HG03095 (cell line): ENCODE data around the gene LIPA.
"Not testable (repeated sequence)": the region's sequence is repeated elsewhere in the genome, so short reads cannot be mapped to it uniquely, and the experiment has no call there.

ENCODE experiments used
- ATAC-seq: cut with Tn5 transposase; IDR thresholded peaks from one replicate; pipeline ENCODE4 v1.9.1; 2021; ENCODE audit warnings: moderate library complexity; ENCODE audit not compliant: unreplicated experiment

LIPA gene

DNA sequence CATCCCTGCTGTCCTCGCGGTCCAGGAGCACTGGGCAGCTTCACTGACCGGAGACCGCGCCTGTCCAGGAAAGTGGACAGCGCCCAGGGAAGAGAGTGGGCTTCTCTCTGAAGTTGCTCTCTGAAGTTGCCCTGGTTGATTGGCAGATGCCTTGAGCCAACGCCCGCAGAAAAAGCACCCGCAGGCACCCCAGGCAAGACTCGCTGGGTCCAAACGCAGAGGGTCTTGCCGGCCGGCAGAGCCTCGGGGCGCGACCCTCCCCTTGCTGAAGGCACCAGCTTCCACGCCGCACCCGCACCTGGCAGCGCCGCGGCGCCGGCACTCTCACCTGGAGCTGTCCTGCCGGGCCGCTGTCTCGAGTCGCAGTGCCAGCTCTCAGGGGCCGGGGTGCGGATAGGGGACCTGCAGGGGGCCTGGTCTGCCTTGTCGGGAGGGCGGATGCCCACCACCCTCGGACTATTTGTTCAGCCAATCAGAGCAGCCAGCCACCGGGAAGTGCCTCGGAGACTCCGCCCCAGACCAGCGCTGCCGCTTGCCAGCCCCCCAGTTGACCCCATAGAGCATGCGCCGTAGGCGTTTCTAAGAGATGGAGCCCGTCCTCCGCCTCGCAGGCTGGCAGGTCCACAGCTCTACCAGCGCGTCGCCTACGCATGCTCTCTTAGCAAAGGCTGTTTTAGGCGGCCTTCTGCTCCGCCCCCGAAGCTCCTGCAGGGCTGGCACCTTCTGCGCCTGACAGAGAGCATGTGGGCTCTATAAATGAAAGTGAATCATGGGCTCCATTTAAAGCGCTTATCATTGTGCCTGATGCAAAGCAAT lies at the start of gene LIPA:
LIPA (minus strand) TSS at position 367 of the 816 bp plus-strand sequence. CDS start 4,127 bp downstream, outside the sequence.
- peak; percentile 92 for ATAC-seq

DNA sequence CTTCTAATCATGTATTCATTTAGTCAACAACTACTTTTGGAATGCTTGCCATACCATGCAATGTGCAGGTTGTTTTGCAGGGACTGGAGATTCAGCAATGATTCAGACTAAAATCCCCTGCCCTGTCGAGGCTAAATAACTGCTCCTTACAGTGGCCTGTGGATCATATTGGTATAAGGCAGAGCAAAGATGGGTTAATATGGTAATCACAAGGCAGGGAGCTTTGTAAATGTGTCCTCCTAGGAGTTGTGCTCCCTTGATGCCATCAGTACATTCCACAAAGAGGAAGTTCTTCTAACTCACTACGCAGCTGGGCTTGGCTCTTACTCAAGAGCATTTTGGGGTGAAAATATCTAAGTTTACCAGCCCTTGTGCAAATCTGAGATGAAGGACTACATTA lies 49.7 kb upstream of the LIPA start:
- ATAC-seq = no peak

DNA sequence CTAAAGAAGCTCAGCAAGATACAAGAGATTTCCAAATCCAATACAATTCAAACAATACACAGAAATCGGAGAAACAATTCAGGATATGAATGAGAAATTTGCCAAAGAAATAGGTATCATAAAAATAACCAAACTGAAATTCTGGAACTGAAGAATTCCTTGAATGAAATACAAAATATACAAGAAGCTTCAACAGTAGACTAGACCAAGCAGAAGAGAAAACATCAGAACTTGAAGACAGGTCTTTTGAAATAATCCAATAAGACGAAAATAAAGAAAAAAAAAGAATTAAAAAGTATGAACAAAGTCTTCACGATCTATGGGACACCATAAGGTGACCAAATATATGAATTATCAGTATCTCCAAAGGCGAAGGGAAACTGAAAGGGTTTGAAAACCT lies 47.5 kb upstream of the LIPA start:
- ATAC-seq = no peak

DNA sequence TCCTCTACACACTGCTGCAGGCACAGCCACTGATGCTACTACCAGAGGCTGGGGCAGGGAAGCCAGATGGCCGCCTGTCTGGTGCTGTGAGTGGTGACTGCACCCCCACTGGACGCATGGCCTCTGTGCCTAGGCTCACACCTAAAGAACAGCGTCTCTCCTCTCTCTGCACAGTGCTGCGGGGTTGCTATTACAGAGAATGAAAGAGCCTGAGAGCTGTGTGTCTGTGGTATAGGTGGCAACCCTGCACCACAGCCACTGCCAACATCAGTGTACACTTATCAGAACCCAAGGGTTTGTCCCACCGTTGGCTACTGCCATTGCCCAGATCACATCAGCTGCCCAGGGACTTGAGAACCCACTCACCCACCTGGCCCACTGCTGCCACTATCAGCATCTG lies 46.2 kb upstream of the LIPA start:
- no peak for ATAC-seq

DNA sequence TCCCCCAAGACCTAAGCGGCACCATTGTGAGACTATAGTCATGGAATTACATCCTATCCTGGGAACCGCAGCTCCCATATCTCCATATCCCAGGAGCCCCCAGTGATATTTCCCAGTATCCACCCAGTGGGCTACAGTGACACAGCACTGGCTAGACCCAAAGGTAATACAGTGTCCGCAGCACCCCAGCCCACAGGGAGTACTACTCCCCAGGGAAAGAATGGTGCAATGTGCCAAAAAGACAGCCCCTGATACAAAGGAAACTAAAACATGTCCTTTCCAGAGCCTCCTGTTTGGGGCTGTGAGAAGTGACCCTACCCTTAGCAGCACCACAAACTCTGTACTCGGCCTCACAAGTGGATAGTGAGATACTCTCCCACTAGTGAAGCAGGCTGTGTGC lies 45.8 kb upstream of the LIPA start:
- ATAC-seq = no peak

DNA sequence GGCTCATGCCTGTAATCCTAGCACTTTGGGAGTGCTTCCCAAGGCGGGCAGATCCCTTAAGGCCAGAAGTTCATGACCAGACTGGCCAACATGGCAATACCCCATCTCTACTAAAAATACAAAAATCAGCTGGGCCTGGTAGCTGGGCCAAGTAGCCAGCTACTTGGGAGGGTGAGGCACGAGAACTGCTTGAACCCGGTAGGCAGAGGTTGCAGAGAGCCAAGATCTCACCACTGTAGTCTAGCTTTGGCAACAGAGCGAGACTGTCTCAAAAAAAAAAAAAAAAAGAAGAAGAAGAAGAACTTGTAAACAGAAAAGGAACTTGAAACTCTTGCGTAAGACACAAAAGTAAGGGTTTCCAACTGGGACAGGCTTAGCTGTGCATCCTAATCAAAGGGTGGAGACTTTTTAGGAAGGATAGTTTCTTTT lies 44.7 kb upstream of the LIPA start:
- ATAC-seq = no peak

DNA sequence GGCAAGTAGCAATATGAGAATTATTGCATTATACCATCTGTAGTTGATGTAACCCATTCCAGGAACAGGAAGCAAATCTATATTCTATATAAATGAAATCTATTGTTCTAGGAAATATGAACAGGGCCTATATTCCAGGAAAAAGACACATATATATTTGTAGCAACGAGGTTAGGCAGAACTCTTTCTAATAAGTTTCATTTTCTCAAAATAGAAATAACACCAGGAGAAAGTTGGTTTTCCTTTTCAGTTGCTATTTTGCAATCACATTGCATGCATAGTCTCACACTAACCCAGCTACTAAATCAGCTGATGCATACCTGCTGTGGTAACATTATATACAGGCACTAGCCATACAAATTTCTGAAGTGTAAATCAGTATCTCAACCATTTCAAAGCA lies 44.0 kb upstream of the LIPA start:
- no peak for ATAC-seq

DNA sequence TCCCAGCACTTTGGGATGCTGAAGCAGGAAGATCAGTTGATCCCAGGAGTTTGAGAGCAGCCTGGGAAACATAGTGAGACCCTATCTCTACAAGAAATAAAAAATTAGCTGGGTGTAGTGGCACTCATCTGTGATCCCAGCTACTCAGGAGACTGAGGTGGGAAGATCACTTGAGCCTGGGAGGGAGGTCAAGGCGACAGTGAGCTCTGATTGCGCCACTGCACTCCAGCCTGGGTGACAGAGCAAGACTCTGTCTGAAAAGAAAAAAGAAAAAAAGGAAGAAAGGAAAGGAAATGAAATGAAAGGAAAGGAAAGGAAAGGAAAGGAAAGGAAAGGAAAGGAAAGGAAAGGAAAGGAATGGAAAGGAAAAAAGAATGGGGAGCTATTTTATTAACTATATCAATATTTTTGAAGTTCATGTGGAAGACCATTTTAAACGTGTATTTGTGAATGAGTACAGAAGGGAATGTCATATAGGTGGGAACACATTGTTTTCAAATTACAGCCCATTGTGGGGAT lies 43.2 kb upstream of the LIPA start:
- ATAC-seq = no peak

DNA sequence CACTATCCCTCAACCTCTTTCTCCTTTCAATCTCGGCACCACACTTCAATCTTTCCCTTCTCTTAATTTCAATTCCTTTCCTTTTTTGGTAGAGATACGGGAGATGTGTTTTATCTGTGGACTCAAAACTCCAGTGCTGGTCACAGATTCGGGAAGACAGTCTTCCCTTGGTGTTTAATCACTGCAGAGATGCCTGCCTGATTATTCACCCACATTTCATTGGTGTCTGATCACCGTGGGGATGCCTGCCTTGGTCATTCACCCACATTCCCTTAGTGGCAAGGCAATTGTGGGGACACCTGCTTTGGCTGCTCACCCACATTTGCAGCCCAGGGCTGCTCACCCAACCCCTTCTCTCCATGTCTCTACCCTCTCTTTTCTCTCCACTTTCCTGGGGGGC lies 33.7 kb upstream of the LIPA start:
- ATAC-seq = not testable (repeated sequence)

DNA sequence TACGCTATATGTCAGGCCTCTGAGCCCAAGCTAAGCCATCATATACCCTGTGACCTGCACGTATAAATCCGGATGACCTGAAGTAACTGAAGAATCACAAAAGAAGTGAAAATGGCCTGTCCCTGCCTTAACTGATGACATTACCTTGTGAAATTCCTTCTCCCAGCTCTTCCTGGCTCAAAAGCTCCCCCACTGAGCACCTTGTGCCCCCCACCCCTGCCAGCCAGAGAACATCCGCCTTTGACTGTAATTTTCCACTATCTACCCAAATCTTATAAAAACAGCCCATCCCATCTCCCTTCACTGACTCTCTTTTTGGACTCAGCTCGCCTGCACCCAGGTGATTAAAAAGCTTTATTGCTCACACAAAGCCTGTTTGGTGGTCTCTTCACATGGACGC lies 33.1 kb upstream of the LIPA start:
- not testable (repeated sequence) for ATAC-seq

DNA sequence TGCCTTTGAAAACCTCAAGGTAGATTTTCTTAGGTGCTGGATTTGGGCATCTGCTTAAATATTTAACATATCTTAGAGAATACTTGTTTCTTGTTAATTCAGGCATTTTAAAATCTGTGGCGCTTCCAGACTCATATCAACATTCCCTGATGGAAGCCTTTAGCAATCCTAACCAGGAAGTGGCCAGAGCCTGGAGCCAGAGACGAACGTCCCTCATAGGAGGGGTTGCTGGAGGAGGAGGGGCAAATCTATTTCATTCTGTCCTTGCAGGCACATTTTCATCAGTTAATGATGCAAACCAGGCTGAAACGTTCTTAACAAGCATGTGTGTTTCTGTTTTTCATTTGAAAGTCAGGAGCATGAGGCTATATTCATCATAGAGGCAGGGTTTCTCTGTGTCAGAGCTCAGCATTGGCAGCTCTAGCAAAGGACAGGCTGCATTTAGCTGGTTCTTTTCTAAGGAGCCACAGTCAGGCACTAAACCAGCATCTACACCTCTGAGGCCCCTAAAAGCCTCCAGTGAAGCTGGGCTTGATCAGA lies 32.4 kb upstream of the LIPA start:
- no peak for ATAC-seq

DNA sequence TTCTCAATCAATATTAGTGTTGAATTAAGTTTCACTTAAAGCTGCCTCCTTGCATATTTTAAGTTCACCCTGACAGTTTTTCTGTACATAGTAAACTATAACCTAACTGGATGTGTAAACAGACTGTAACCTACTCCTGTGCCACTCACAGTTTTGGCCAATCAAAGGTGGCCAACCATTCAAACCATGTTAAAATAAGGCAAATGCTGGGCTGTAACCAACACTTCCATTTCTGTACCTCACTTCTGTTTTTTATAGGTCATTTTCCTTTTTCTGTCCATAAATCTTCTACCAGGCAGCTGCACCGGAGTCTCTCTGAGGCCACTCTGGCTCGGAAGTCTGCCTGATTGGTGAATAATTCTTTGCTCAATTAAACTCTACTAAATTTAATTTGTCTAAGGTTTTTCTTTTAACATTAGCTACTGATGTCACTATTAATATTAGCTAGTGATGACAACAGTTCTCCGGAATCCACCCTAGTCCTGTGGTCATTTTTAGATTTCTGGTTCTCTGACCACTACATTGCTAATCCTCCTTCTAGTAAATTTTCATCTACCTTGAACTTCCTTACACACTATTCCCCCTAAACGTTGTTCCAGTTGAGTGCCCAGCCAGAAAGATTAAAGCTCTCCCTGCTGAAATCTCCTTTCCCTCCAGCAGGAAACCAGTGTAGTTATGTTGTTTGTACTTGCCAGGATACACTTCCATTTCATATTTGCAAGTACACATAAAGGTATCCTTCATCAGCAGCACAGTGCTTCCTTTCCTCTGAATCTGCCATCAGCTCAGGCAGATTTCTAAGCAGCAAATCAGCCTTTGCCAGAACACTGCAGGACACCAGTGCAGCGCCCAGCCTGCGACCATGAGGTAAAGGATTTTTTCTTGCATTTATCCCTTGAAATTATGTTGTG lies 31.7 kb upstream of the LIPA start:
- no peak for ATAC-seq

DNA sequence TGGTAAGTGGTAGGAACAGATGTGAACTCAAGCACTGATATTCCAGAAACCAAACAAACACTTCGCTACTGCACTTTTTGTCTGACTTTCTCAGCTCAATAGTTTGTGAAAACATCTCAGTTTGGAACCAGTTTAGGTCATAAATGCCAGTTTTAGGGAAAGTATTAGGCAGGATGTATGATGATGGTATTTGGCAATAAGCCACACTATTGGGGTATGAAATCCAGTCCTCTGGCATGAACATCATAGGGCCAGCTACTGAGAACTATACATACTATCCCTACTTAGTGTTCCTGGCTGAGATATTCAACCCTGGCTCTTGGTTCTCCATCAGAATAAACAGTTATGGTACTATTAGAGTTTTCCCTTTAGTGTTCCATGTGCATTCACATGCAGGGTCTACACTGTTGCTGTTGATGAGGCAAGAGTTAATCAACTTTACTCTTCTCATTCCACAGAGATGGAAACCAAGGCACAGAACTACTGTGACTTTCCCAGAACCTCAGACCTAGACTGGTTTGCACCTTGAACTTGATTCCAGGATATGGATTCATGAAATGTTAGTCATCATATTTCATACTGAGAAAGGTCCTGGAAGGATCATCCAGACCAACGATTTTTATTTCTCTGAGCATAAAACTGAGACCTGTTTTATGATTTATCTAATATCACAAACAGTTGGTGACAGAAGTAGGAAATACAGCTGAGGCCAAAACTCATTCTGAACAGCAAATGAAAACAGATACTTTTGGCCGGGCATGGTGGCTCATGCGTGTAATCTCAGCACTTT lies 30.2 kb upstream of the LIPA start:
- no peak for ATAC-seq

DNA sequence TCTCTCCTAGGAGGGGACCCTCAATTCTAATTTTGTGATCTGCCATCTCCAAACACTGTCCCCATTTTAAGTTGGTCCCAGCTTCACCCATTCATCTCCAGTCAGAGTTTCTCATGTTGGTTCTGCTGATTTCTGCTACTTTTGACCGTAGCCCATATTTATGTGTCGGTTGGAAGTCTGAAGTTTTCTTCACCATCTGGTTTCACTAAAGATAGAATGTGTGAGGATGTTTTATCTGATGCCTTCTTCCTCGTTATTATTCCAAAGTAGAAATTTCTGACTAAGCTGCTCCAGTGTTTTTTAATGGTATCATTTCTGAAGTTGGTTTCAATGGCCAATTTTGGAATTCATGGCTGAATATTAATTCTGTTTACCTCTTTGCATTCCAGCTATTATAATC lies 28.9 kb upstream of the LIPA start:
- no peak for ATAC-seq

DNA sequence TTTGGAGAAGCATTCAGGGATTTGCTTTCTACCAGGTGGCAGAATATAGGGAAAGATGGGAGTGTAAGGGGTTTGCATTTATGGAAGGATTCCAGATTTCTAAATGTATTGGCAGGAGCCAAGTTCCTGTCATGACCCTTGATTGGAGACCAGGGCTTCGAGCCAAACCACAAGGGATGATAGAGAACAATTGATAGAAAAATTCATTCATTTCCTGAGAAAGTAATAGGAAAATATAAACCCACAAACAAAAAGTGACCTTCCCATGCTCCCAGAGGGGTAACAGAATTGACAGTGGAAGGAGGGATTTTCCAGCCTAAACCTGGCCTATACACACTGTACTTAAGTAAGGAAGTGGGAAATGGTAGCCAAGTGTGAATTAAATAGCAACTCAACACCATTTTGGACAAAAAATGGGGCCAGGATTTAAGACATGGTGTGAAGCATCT lies 27.9 kb upstream of the LIPA start:
- ATAC-seq = no peak

DNA sequence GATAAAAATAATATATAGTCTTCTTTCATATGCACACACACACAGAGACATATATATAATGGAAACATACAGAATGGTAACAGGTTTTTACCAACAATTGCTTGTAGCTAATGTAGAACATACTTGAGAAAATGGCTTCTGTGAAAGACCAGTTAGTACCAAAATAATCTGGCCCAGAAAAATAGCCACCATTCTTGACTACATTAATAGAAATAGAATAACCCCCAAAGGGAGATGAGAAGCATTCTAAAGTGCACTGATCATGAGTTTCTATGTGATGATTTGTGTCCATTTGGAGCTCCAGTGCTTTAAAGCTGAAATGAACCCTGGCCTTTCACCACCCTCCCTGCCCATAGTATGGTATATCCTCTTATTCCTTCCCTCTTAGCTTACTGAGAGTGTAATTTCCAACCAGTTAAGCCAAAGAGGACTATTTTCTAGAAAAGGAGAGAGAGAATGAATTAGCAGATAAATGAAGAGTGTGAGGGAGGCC lies 27.4 kb upstream of the LIPA start:
- ATAC-seq = no peak

DNA sequence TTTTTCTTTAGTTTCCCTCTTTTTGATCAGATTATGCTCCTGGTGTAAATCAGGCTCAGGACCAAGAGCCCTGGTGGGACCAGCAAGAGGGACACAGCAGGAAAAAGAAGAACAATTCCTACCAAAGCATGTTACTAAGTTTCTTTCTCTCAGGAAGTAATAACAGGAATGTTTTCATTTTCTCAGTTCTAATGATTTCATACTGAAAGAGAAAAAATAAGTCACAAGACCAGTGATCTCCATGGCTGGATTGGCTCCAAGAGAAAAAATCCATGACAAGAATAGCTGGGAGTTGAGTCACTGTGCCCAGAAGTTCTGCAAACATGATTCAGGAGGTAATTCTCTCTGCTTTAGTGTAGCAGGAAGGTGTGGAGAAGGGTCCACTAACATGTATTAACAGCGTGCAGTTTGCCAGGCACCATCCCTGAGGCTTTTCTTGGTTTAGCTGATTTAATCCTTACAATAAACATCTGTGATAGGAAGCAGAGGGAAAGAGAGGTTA lies 26.5 kb upstream of the LIPA start:
- ATAC-seq = no peak

DNA sequence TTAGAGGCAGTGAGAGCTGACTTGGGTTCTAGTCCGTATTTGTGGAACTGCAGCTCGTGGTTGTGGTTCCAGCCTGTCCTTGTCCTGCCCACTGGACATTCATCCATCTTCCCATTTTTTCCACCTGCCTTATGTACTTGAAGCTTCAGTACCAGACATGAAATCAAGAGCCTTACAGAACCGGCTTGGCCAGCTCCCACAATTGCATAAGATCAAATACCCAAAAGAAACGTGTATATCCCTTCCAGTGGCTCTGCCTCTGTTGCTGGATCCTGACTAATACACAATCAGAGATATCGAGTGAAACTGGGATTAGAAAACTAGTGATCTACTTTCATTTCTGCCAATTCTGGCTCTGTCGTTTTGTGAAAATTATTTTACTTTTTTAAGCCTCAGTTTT lies 23.8 kb upstream of the LIPA start:
- ATAC-seq = no peak

DNA sequence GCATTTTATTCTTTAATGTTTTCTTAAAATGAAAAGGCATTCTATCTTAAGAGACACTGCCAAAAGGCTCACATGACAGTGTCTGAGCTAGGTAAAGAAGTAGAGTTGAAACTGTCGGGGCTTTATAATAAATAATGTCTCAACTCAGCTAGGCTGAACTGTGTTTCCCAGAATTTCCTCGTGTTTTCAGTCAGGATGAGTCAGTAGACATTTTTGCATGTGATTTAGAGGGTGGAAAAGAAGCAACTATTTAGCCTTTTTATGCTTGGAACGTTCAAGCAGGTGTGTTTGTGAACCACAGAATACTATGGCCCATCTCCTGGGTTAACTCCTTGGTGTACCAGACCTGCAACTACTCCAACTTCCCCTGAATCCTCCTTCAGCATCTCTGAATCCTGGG lies 23.4 kb upstream of the LIPA start:
- no peak for ATAC-seq

DNA sequence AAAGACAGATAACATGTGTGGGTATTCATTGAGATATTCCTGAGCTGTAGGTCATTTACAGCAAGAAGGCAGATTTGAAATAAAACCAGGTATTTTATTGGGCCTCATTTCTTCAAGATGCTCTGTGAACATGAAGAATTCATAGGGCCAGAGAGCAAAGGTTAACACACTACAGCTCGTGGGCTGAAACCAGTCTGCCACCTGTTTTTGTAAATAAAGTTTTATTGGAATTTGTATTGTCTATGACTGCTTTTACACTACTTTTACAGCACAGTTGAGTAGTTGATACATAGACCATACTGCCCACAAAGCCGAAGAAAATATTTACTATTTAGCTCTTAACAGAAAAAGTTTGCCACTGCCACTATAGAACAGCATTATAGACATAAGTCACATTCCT lies 22.1 kb upstream of the LIPA start:
- no peak for ATAC-seq
